SHP77 (cell line): Measurements from ENCODE around the gene THADA.

ENCODE experiments used
- DNase-seq, 2 experiments: peaks; one replicate each; lab custom pipeline; 2025; lab: John Stamatoyannopoulos, UW

THADA gene

DNA sequence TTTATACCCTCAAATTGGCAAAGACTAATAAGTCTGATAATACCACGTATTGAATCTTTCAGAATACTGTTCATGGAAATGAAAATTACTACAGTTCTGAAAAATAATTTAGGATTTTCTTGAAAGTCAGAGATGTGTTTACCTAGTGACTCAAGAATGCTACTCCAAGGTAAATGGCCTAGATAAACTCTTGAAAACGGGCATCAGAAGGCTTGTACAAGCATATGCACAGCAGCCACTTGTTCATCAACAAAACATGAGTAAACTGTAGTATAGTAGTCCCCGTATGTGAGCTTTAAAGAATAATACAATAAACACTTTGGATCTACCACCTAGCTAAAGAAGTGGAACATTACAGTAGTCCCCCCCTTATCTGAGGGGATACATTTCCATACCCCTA is 157.5 kb downstream of the THADA start:
- DNase-seq, result no peak

DNA sequence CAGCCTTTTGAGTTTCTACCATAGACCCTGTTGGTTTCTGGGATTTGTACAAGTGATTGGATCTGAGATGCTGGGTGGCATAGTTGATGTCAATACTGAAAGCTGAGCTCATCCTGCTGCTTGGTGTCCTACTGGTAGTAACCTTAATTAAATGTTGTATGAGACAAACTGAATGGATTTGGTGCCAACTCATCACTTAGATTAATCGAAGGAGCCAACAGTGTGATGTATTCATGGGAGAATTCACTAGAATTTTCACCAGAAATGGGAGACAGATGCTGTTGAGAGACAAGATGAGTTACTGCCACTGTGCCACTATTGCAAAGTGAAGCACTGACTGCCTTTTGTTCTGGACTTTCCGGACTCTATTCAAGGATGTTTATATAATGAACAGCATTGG is 158.5 kb downstream of the THADA start:
- no peak for DNase-seq

DNA sequence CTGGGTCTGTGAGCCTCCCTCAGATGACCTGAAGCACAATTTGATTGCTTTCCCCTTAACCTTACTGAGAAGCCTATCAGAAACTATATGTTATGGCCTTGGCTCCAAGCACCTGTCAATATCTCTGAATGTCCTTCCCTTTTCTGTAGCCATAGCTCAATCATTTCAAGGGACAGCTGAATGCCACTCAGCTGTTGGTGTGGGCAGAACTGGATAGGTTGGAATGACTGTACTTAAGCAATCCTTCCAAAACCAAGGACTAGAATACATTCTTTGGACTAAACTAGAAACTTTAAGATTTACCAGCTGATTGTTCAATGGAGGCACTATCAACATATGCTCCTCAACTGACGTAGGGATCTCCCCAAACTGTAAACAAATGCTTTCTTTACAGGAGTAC is 159.4 kb downstream of the THADA start:
- no peak for DNase-seq

DNA sequence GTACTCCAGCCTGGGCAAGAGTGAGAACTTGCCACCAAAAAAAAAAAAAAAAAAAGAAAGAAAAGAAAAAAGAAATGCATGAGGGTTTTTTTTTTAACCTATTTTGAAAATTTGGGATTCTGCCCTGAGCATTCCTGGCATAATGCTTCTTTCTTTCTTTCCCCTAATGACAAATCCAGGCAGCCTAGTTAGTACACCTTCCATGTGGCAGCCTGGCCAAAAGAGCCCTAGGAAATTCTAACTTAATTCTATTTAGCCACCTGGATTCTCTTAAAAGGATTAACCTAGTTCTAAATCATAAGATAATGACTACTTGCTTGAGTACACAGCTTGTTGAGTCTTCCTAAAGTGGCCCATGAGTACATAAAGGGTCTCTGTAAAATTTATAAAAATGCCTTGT is 160.1 kb downstream of the THADA start:
- no peak for DNase-seq

DNA sequence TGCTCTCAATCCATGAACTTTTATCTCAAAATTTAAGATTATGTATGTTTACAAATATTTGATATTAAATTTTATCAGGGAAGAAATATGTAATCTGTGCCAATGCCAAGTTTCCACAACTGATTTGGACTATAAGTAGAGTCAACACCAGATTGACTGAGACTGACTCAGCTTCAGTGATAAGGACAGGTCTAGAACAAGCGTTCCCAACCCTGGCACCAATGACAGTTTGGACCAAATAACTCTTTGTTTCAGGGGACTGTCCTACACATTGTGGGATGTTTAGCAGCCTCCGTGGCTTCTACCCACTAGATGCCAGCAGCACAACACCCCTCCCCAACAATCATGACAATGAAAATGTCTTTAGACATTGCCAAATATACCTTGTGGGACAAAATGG is 165.3 kb downstream of the THADA start:
- no peak for DNase-seq

DNA sequence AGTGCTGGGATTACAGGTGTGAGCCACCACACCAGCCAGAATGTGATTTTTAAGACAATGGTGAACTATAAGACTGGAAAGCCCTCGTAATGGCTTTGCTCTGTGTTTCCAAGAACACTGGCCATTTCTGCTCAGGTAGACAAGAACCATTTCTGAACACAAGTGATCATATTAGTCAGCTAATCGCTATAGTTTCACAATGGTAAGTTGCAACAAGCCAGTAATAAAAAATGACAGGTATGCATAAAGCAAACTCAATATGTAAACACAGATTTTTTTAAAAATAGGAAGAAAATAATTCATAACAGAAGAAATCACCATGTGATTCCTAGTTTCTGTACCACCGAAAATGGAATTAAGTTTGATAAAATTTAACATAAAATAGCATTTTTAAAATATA is 166.5 kb downstream of the THADA start:
- DNase-seq, result no peak

DNA sequence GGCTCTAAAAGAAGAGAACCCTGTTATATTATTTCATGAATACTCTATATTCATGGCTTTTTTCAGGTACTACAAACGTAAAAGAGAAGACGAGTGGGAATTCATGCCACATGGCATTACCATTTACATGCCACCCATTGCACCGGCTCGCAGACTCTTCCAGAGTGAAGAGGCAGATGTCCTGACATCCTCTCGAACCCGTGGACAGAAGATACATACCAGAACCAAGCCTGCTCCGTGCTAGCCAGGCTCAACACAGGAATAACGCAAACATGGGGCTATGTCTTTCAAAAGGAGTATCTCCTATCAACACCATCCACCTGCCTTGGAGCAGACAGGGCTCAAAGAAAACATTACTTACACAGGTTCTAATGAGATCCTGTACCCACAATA is 168.8 kb downstream of the THADA start:
- DNase-seq, result no peak

DNA sequence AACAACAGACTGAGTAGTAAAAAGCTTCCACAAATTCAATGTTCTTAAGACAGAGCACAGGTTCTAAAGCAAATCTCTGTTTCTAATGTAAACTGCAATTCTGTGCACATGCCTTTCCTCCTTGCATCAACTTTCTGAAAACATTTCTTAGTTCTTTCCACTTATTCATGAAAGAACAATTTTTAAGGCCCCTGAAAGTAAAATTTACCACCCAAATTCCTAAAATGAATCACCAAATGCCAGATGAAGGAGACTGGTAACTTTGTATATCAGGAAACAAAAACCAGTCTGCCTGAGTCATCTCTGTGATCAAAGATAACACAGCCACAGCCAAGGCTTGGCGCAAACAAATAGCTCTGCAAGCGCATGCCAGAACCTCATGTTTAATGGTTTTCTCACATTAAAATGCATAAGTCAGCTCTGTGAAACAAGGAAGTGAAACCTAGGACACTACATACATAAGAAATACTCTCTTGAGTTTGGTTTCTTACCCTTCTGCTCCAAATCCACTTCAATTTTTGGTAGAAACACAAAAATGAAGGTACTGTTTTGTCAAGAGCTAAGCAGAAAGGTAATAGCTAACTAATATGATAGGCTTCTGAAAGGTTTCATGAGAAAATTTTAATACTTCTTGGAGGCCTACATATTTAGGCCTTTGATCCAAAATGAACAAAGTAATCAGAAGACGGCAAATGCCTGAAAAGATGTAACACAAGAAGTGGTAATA is 169.4 kb downstream of the THADA start:
- DNase-seq, result no peak

DNA sequence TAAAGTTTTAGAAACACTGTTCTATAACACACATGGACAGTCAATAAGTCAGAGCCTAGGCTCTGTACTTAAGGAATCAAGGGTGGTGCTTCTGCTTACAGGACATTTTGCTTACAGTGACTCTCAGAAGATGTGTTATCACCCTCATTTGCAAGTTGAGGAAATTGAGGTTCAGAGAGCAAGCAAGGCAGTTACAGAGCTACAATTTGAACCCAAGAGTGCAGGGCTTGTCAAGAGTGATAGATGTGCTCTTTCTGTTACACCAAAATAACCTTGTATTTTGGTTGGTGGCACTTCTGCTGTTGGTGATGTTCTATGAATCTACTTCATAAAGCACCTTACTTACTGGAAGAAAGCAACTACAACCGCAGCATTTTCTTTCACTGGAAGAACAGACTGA is 170.2 kb downstream of the THADA start:
- DNase-seq, result no peak

DNA sequence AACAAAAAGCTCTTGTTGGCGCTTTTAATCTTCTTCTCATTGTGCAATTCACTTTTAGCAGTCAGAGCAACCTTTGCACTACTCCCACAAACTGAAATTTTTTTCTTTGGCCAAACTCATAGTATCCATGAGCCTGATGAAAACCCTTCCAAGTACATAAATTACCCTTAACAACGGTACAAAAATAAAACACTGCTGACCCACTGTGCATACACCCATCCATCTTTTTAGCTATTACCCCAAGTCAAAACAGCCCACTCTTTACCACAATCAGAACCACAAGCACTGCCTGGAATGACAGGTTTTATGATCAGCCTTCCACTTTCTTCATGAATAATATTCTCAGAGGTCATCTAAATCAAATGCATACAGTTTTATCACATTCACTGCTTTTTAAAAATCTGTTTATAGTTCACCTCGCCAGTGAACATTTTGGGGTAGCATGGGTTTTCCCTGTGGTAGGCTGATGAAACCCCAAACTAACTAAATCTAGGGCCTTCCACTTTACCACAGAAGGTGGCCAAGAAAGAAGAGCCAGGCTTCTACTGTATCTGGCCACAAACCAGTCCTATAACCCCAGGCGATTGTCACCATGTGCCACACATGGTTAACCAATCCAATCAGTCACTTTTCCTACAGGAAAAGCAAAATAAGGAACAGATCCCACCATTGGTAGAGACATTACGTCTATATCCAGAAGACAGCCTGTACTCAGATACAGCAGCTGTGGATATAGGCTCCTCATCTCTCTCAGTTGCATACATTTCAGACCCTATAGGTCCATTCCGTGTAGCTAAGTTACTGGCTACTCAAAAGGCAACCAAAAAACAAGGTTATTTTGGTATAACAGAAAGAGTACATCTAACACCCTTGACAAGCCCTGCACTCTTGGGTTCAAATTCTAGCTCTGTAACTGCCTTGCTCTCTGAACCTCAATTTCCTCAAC is 171.3 kb downstream of the THADA start:
- DNase-seq, result no peak

DNA sequence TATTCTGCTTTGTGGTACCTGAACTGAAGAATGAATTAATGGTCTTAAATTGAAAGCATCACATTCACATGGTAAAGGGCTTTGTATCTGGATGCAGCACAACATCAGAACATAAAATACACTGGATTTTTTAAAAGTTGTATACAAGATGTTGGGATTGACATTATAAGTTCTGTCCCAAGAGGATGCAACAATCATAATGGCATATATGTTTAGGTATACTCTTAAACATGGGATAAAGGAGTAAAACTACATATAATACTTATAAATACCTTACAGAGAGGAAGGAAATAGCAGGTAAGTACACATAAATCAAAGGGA is 171.9 kb downstream of the THADA start:
- DNase-seq, result no peak

DNA sequence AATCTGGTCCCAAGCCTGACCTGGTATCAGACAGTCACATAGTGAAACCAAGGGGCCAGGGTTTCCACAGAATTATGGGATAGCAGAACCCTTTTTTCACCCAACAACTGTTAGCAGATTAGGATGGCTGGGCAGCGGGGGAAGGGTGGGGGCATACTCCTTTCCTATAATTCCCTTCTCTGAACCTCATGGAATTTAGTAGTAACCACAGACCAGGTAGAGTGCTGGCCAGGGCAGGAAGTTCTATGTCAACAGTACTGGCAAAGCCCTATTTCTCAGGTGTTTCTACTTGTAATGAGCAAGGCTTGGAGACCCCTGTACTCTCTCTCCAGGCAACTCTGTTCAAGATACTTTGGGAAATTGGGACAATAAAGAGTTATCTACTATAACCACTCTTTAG is 174.6 kb downstream of the THADA start:
- DNase-seq, result no peak

DNA sequence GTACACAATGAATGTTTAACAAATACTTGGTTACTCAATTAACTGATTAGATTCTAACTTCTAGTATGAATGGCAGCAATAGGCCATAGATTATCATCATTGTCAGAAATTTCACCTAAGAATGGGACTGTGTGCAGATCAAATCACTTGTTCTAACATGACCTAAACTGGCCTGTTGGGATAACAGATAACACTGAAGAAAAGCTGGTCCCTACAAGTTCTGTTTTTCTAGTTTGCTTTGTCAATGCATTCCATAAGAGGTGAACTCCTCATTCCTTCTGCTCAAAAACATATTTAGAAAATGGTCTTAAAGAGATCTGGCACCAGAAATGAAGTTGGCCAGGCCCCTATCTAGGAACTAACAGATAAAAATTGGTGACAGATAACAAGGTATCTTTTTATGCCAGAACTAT is 175.4 kb downstream of the THADA start:
- DNase-seq, result no peak

DNA sequence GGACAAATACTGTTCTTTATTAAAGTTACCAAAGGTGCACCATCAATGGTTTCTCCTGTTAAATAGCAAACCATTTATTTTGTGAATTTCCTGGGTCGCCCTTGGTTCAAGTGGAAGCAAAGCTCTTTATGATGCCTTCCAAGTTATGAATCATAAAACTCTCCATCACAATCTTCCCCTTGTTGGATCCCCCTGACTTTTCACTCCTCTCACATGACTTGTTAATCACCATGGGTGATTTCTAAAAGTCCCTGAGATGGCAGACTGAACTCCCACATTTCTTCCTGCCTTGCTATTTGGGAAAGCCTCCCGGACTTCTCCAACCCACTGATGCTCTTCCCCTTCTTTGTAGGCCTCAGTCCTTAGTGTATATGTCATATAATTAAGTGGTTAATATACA is 176.0 kb downstream of the THADA start:
- DNase-seq, result no peak

DNA sequence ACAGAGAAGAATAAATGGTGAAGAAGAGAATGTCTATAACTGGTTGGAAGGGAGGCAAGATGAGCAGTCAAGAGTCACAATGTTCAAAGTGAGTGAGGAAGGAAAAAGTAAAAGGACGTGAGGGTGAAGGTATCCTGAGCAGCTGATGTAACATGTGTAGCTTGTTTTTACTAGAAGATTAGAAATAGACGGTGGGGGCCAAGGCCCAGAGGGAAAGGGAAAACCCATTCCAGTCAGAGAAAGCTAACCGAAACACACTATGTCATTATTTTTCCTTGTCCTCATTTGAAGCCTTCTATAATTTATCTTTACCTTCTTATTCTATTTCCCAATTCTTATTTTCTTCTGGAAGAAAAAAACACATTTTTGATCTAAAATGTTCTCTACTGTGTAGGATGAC is 176.6 kb downstream of the THADA start:
- DNase-seq, result no peak

DNA sequence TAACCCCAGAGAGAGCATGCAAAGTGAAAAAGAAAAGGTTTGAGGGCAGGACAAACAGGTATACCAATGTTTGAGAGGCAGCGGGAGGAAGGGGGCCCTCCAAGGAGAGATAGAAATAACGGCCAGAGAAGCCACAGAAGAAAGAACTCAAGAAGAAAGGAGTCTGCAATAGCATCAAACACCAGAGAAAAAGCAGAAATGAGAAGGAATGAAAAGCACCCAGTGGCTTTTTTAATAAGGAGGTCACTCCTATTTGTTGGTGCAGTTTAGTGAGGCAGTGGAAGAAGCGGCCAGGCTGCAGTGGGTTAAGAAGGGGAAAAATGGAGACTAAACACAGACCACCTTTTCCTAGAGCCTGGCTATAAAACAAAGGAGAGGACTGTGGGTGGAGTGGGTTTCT is 177.2 kb downstream of the THADA start:
- no peak for DNase-seq

DNA sequence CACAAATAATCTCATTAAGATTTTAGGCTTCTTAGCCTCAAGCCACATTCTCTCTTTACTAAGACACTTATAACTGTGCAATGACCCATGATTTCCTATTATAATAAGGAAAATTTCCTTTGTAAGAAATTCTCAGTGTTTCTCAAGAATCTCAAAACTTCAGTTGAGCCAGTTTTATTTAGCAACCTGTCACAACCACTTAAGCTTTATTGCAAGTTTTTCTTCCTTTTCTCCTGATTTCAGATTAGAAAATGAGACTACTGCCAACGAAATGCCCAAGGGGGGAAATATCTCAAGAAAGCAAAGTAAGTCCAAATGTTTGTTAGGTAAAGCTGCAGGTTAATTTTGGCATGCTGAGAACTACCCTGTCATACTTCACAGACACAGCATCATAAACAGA is 178.5 kb downstream of the THADA start:
- DNase-seq, result no peak

DNA sequence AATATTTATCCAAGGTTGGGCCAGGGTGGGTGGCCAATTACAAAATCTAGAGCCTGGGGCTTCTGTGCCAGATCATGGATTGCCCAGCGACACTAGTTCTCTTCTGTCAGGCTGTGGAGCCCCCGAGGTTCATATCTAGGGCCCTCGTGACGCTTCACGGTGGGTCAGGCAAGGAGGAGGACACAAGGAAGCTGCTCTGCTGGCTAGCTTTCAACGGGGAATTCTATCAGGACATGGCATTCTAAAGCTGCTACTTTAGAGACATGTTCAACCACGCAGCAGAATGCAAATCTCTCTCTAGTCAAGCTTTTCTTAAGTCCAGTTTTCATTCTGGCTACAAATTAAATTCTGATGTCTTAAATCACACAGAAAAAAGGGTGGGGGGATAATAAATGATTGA is 180.2 kb downstream of the THADA start:
- no peak for DNase-seq

DNA sequence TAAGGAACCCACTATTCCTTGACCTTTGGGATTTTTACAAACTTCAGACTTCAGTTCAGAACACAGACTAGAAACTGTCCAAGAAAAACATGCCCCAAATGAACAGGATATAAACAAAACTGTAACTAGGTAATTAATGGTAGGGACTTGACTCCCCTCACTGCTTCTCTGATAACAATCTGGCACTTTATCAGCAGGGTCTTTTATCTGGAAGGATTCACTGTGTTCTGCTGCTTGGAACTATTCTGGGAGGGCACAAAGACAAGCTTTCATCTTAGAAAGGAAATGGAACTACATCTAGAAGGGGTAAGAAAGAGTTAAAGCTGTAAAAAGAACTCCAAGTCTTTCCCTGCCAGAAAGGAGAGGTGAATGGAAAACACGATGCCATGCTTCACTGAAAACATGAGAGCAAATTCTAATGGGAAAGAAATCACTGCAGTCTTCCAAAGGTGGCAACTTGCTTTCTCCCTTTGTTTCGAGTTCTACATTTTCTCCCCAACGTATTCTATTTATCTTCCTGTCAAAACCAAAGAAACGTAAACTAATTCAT is 181.2 kb downstream of the THADA start:
- no peak for DNase-seq

DNA sequence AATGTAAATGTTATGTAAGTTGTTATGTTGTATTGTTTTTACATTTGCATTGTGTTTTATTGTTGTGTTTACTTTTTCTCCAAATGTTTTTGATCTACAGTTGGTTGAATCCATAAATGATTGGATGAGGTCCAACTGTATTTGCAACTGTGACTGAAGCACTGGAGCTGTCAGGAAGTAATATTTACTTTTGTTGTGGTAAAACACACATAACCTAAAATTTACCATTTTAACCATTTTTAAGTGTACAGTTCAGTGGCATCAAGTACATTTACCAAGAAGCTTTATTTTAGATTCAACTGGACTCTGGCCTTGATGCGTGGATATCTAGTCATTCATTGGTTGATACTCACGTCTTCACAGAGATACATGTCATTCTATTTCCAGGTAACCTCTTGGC is 181.8 kb downstream of the THADA start:
- DNase-seq, result no peak

DNA sequence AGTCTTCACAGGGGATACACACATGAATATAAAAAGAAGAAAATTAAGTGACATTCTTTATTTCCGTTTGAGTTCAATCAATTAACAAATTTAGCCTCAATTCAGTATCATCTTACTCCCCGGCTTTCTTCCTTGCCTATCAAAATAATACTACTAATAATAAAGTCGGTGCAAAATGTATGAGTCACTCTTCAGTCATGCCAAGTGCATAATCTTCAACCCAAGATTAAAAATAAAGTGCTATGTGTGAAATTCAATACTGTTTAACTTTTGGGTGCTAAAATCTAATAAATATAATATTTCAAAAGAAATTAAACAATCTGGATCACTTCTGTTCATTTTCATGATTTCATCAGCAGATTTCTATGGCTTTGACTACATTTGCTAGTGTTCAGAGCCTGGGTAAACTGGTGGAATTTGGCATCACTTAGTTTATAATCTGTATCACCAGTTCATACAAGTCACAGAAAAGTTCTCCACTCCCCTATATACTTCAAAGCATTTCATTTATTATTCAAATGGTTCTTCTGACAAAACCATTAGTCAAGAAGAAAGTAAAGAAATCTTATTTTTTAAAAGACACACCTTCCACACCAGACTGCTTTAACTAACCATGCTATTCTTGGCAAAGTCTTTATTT is 183.6 kb downstream of the THADA start:
- DNase-seq, result no peak

DNA sequence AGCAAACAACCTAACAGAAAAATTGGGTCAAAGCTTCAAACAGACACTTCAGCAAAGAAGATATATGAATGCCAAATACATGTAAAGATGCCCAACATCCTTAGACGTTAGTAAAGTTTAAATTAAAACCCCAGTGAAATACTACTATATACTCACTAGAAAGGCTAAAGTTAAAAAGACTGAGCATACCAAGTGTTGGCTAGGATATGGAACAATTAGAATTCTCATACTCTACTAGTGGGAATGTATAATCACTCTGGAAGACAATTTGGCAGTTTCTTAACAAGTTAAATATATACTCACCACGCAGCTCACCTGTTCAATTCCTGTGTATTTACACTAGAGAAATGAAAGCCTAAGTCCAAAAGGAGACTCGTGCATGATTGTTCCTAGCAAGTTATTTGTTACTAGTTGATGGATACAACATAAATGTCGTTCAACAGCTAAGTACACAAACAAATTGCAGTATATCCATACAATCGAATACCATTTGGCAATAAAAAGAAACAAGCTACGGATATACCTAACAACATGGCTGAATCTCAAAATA is 185.7 kb downstream of the THADA start:
- no peak for DNase-seq
